K562 (cell line): ENCODE results near the gene YJEFN3. TPM values are rescaled to one million over a fixed set of nuclear protein-coding genes. Genes with fewer than 3 reads are reported as not detected.

Experiments used
- ATAC-seq: fragments of 200-7000 bp; cut with Tn5 transposase; 3 replicates; pipeline ENCODE4 v1.9.1; 2020; ENCODE audit warnings: moderate library complexity
- BruUV-seq: library from RNA; stranded (reverse); fragments of 400-500 nt; replicated peaks from 2 replicates; lab custom pipeline; 2021; lab: Mats Ljungman, UMichigan
- CTCF ChIA-PET: fragments of 300-600 bp; formaldehyde crosslinking; extraction: SDS; loops from one replicate; lab custom pipeline; 2021; ENCODE audit warnings: low intra/inter-chr PET ratio; lab: Yijun Ruan, JAX
- POLR2A ChIA-PET: fragments of 300-600, 350-650 bp; sonication (Branson Sonifier 250); formaldehyde crosslinking; extraction: SDS; loops from one replicate; lab custom pipeline; 2021; ENCODE audit warnings: antibody characterized with exemption, inconsistent platforms; lab: Yijun Ruan, JAX
- DNase-seq, 4 experiments: peaks; one replicate each; pipeline versions ENCODE4 v3.0.0 to v3.0.0-alpha.2; 2011 to 2018; ENCODE audit warnings: low spot score in 3 of 4, mixed read lengths in 3 of 4; ENCODE audit errors: extremely low read depth in 1 of 4
- FAIRE-seq: peaks from 2 replicates; lab custom pipeline; 2011; peaks lifted over from hg19 to GRCh38; lab: Jason Lieb, UNC
- H2AFZ ChIP-seq: 2 replicates; pipeline ENCODE4 v1.6.0; 2011; ENCODE audit warnings: low read depth, low read length, control low read depth, inconsistent platforms
- H3K27ac ChIP-seq: fragments of 200-600 bp; 3 replicates; pipeline ENCODE4 v1.8.0; 2011; ENCODE audit warnings: low read depth, mild to moderate bottlenecking, control low read depth, inconsistent platforms, low read length, moderate library complexity, mixed read lengths; ENCODE audit errors: extremely low read depth
- H3K27me3 ChIP-seq, 2 experiments: fragments of 300-600 bp in 1 of 2; 2 replicates in 1 of 2; 3 replicates in 1 of 2; pipeline versions ENCODE4 v1.6.0 to v1.8.0; 2011; ENCODE audit warnings: inconsistent platforms in 2 of 2, low read length in 2 of 2, mild to moderate bottlenecking in 1 of 2, mixed read lengths in 1 of 2, moderate library complexity in 1 of 2; ENCODE audit not compliant: control insufficient read depth in 2 of 2, insufficient read depth in 2 of 2
- H3K36me3 ChIP-seq: fragments of 300-600 bp; 3 replicates; pipeline ENCODE4 v1.8.0; 2011; ENCODE audit warnings: mild to moderate bottlenecking, low read length, inconsistent platforms; ENCODE audit not compliant: control insufficient read depth, insufficient read depth
- H3K4me1 ChIP-seq, 2 experiments: fragments of 200-600 bp in 1 of 2; replicated peaks in 1 of 2; 2 replicates in 1 of 2; 3 replicates in 1 of 2; pipeline versions ENCODE4 v1.5.1 to v1.8.0; 2011; ENCODE audit warnings: inconsistent platforms in 2 of 2, low read length in 2 of 2, mild to moderate bottlenecking in 1 of 2, mixed read lengths in 1 of 2, moderate library complexity in 1 of 2; ENCODE audit not compliant: control insufficient read depth in 2 of 2, insufficient read depth in 2 of 2
- H3K4me2 ChIP-seq: 2 replicates; pipeline ENCODE4 v1.6.1; 2011; ENCODE audit warnings: low read length, control low read depth, inconsistent platforms, mixed read lengths; ENCODE audit not compliant: insufficient read depth
- H3K4me3 ChIP-seq: fragments of 200-600 bp; sonication (generic), shearing (Covaris generic); 2 replicates; pipeline ENCODE4 v1.5.1; 2016; ENCODE audit warnings: control low read depth, inconsistent platforms
- H3K79me2 ChIP-seq: fragments of 200-600 bp; 3 replicates; pipeline ENCODE4 v1.8.0; 2011; ENCODE audit warnings: low read length, inconsistent platforms; ENCODE audit not compliant: control insufficient read depth, insufficient read depth
- H3K9ac ChIP-seq, 2 experiments: 2 replicates each; pipeline versions ENCODE4 v1.6.0 to v1.6.1; 2011; ENCODE audit warnings: low read depth in 2 of 2, low read length in 2 of 2, control low read depth in 1 of 2, inconsistent platforms in 1 of 2, mild to moderate bottlenecking in 1 of 2, mixed read lengths in 1 of 2; ENCODE audit not compliant: insufficient read depth in 1 of 2
- H3K9me1 ChIP-seq: one replicate; pipeline ENCODE4 v1.6.0; 2011; ENCODE audit warnings: inconsistent platforms, mild to moderate bottlenecking, low read length, moderate library complexity; ENCODE audit not compliant: control insufficient read depth, insufficient read depth
- H3K9me3 ChIP-seq: replicated peaks from 2 replicates; pipeline ENCODE4 v1.5.1; 2011; ENCODE audit warnings: low read depth, low read length, inconsistent platforms; ENCODE audit not compliant: control insufficient read depth, insufficient read depth
- H4K20me1 ChIP-seq: replicated peaks from 2 replicates; pipeline ENCODE4 v1.6.1; 2011; ENCODE audit warnings: low read length, inconsistent platforms, mixed read lengths; ENCODE audit not compliant: control insufficient read depth, insufficient read depth
- BCOR ChIP-seq: fragments of 450-650 bp; IDR thresholded peaks from 2 replicates; pipeline ENCODE4 v1.6.1; 2016
- CTCFL ChIP-seq: IDR thresholded peaks from 2 replicates; pipeline ENCODE4 v1.6.1; 2011; ENCODE audit warnings: borderline replicate concordance, low read depth, mild to moderate bottlenecking, moderate library complexity, low read length; ENCODE audit not compliant: insufficient read depth, poor library complexity, severe bottlenecking
- GTF2A2 ChIP-seq: IDR thresholded peaks from 2 replicates; pipeline ENCODE4 v1.6.1; 2016; ENCODE audit warnings: mild to moderate bottlenecking, missing genetic modification characterization, missing compliant biosample characterization
- POLR2A ChIP-seq: fragments of 450-650 bp; conservative IDR thresholded peaks from 2 replicates; pipeline ENCODE4 v1.6.1; 2016
- POLR2AphosphoS2 ChIP-seq: IDR thresholded peaks from 2 replicates; pipeline ENCODE4 v1.6.1; 2012; ENCODE audit warnings: low read length, improper control_type of control experiment
- POLR2G ChIP-seq: fragments of 200-400 bp; formaldehyde crosslinking; IDR thresholded peaks from 2 replicates; pipeline ENCODE4 v1.6.1; 2017; ENCODE audit warnings: low read depth, mild to moderate bottlenecking, antibody characterized with exemption, low read length, moderate library complexity
- SUPT5H ChIP-seq: fragments of 450-650 bp; IDR thresholded peaks from 2 replicates; pipeline ENCODE4 v1.6.1; 2016
- ZFP36 ChIP-seq: fragments of 150-350 bp; IDR thresholded peaks from 2 replicates; pipeline ENCODE4 v1.6.1; 2018; ENCODE audit warnings: low read length, low read depth; ENCODE audit not compliant: partially characterized antibody
- ZNF280A ChIP-seq: fragments of 450-650 bp; IDR thresholded peaks from 2 replicates; pipeline ENCODE4 v1.6.1; 2018; ENCODE audit warnings: mild to moderate bottlenecking, low read depth; ENCODE audit not compliant: partially characterized antibody
- ZNF436 ChIP-seq: fragments of 250-450, 450-650 bp; sonication (Bioruptor Pico); formaldehyde crosslinking; IDR thresholded peaks from 2 replicates; pipeline ENCODE4 v1.7.0; 2020; ENCODE audit warnings: mild to moderate bottlenecking
- WGBS: fragments of 100-300 bp; shearing (Covaris generic); methylation state at CpG from one replicate; pipeline ENCODE4 v1.1.6; 2016; ENCODE audit warnings: low coverage, mixed read lengths; ENCODE audit not compliant: insufficient coverage; ENCODE audit errors: missing lambda C conversion rate; 5-methylcytosine and 5-hydroxymethylcytosine counted together
- in situ Hi-C: fragments of 300-500 bp; cut with MboI; formaldehyde crosslinking; loops from 4 replicates; pipeline ENCODE4 v1.15.0; 2018; ENCODE audit warnings: inconsistent platforms, mixed read lengths
- intact Hi-C: fragments of 100-400 bp; cut with micrococcal nuclease; formaldehyde crosslinking; loops from 2 replicates; pipeline ENCODE4 v1.14.2; 2022
- polyA plus RNA-seq, 8 experiments: library from polyadenylated mRNA; depleted of rRNA in 4 of 8; stranded (reverse) in 5 of 8; unstranded in 3 of 8; fragments of >200 nt; fragmentation: Nextera tagmentation in 2 of 8; fragmentation: Illumina TruSeq in 1 of 8; extraction: Ambion mirVana in 2 of 8; extraction: Trizol in 1 of 8; gene quantifications; 2 replicates each; pipeline versions ENCODE4 v1.2.1 to v1.2.3, GENCODE V29; 2011 to 2014; ENCODE audit warnings: inconsistent platforms in 1 of 8, missing spikeins in 1 of 8
- total RNA-seq, 7 experiments: library from RNA; depleted of rRNA in 6 of 7; stranded (reverse); fragments of >200 nt in 6 of 7; fragmentation: Illumina TruSeq in 2 of 7; extraction: Trizol in 2 of 7; gene quantifications; 2 replicates each; pipeline versions ENCODE4 v1.2.1 to v1.2.3, GENCODE V29; 2011 to 2021; ENCODE audit warnings: low replicate concordance in 1 of 7

Gene YJEFN3
- total and polyA plus RNA-seq, 9 of the 15 experiments (the other 6 are each of a cell fraction or from before 2014, with no cell fraction given): 0.04 to 5.8 (median 1.3) TPM; not detected in 1

GRCh38 chr19:19530889-19531288 is 2.2 kb downstream of the YJEFN3 start:
- 82% methylated on average over 4 of the region's 4 CpGs for WGBS
- intact Hi-C loops: no loop called here
- POLR2A ChIA-PET: interaction anchor here (0.6 to 1.0 kb wide), 2 partner anchors 138 to 355 kb away, joined by 3 to 5 read pairs; partner anchors contain the start of gene ZNF101

More at GRCh38 chr19:19530889-19531288, 2.2 kb downstream of the YJEFN3 start:
- Histone ChIP-seq H3K36me3 (peaks cover 36% of the 10 kb centered on the region), H3K27ac (no peak overlapping the region), H3K9me3 (no peaks in the 10 kb centered on the region), H2AFZ (no peak overlapping the region), H3K4me2 (no peak overlapping the region), H3K4me1 (peaks cover 5 to 36% of the 10 kb centered on the region in 2 experiments), H3K27me3 (no peaks in the 10 kb centered on the region), H4K20me1 (0 out of 2 replicates have a peak, but pooled peaks cover 10% of the 10 kb centered on the region)
- ATAC-seq: no peak
- no TSS peak for BruUV-seq
- in situ Hi-C loops: loop anchor here (25.0 kb wide), 1 partner anchor 106 kb away; the partner anchor contains the start of genes GMIP and LPAR2
- CTCF ChIA-PET: no interaction called here
- no peak for DNase-seq
- TF ChIP-seq POLR2G: peak; percentile 20; the same call in 1 of the 2 replicates
- no peak for TF ChIP-seq CTCFL
- TF ChIP-seq POLR2AphosphoS2: no peak
- peak; percentile 40; the same call in 1 of the 2 replicates for TF ChIP-seq POLR2A
- TF ChIP-seq BCOR: peak; percentile 33; the same call in 1 of the 2 replicates
- peak; percentile 62; the same call in 1 of the 2 replicates for TF ChIP-seq ZNF436 (CRISPR knock-in tag)
- no peak for TF ChIP-seq GTF2A2 (tag)
- TF ChIP-seq ZFP36: peak; percentile 94
- 0 out of 2 replicates have a peak, but pooled peaks have one; percentile 24 for TF ChIP-seq SUPT5H
- no peak for TF ChIP-seq ZNF280A
- TF ChIP-seq, all 486 proteins: peak for 6
- Histone ChIP-seq H3K9me1 (peaks cover 3% of the 10 kb centered on the region), H3K79me2 (peaks cover 3% of the 10 kb centered on the region; the same call in 1 of the 3 replicates), H3K4me3 (no peak overlapping the region), H3K9ac (no peak overlapping the region)
- no peak for FAIRE-seq
